HK-2 (cell line): ENCODE measurements around the gene CCDC90B.
"Not testable (repeated sequence)": the region's sequence is repeated elsewhere in the genome, so short reads cannot be mapped to it uniquely, and the experiment has no call there.

Source experiments
- DNase-seq: peaks from one replicate; pipeline ENCODE4 v3.0.0-alpha.2; 2018; ENCODE audit not compliant: unreplicated experiment

CCDC90B gene

GRCh38 chr11:83285771-83286528 is at the start of gene CCDC90B:
TSS of gene CCDC90B (minus strand) at chr11:83286367. CDS start at chr11:83285972, 395 bp downstream.
- DNase-seq: peak; percentile 88

GRCh38 chr11:83335446-83336070 is 49.4 kb upstream of the CCDC90B start:
- DNase-seq: no peak

- no peak for DNase-seq
Measured at GRCh38 chr11:83330303-83330702, 44.1 kb upstream of the CCDC90B start.

GRCh38 chr11:83326326-83326725 is 40.2 kb upstream of the CCDC90B start:
- DNase-seq: no peak

GRCh38 chr11:83319346-83319745 is 33.2 kb upstream of the CCDC90B start:
- no peak for DNase-seq

GRCh38 chr11:83318931-83319330 is 32.8 kb upstream of the CCDC90B start:
- no peak for DNase-seq

- DNase-seq: no peak
Measured at GRCh38 chr11:83317757-83318690, 31.9 kb upstream of the CCDC90B start.

GRCh38 chr11:83316897-83317268 is 30.7 kb upstream of the CCDC90B start:
- DNase-seq: not testable (repeated sequence)

GRCh38 chr11:83316143-83316896 is 30.2 kb upstream of the CCDC90B start:
- DNase-seq: not testable (repeated sequence)

- DNase-seq: no peak
Measured at GRCh38 chr11:83312430-83312829, 26.3 kb upstream of the CCDC90B start.

GRCh38 chr11:83311701-83312100 is 25.5 kb upstream of the CCDC90B start:
- no peak for DNase-seq

- DNase-seq: no peak
Measured at GRCh38 chr11:83310718-83311117, 24.6 kb upstream of the CCDC90B start.

GRCh38 chr11:83308536-83308935 is 22.4 kb upstream of the CCDC90B start:
- DNase-seq: not testable (repeated sequence)

- DNase-seq: no peak
Measured at GRCh38 chr11:83306200-83307080, 20.3 kb upstream of the CCDC90B start.

GRCh38 chr11:83303316-83303715 is 17.1 kb upstream of the CCDC90B start:
- no peak for DNase-seq

- no peak for DNase-seq
Measured at GRCh38 chr11:83302151-83302550, 16.0 kb upstream of the CCDC90B start.

- no peak for DNase-seq
Measured at GRCh38 chr11:83299681-83300080, 13.5 kb upstream of the CCDC90B start.

- no peak for DNase-seq
Measured at GRCh38 chr11:83294208-83294607, 8.0 kb upstream of the CCDC90B start.

- DNase-seq: no peak
Measured at GRCh38 chr11:83293457-83293774, 7.2 kb upstream of the CCDC90B start.

GRCh38 chr11:83292709-83293456 is 6.7 kb upstream of the CCDC90B start:
- peak; percentile 1 for DNase-seq
